H1 (cell line): ENCODE results near the gene DYRK1B. TPM values are rescaled to one million over a fixed set of nuclear protein-coding genes. Genes with fewer than 3 reads are reported as not detected.

Experiments used
- CTCF ChIA-PET: fragments of 300-600 bp; sonication (Branson Sonifier 250); formaldehyde crosslinking; loops from one replicate; lab custom pipeline; 2021; ENCODE audit not compliant: partially characterized antibody; lab: Charles Lee
- POLR2A ChIA-PET: fragments of 300-600 bp; sonication (Branson Sonifier 250); formaldehyde crosslinking; loops from one replicate; lab custom pipeline; 2021; ENCODE audit warnings: inconsistent platforms; ENCODE audit not compliant: partially characterized antibody; lab: Charles Lee
- DNase-seq, 2 experiments: peaks; one replicate each; pipeline versions ENCODE4 v3.0.0 to v3.0.0-alpha.2; 2010 to 2022; ENCODE audit warnings: low spot score in 2 of 2, low read depth in 1 of 2, mixed read lengths in 1 of 2
- FAIRE-seq: peaks from 2 replicates; lab custom pipeline; 2011; peaks lifted over from hg19 to GRCh38; lab: Jason Lieb, UNC
- H2AFZ ChIP-seq: 2 replicates; pipeline ENCODE4 v1.8.1; 2012; ENCODE audit warnings: low read length, inconsistent platforms
- H2AK5ac ChIP-seq: 2 replicates; pipeline ENCODE4 v1.6.1; 2013; ENCODE audit warnings: low read depth, low read length
- H2BK120ac ChIP-seq: replicated peaks from 2 replicates; pipeline ENCODE3; 2013; ENCODE audit warnings: low read depth, low read length, inconsistent platforms
- H2BK12ac ChIP-seq: 2 replicates; pipeline ENCODE4 v1.6.1; 2013; ENCODE audit warnings: low read depth, low read length
- H2BK15ac ChIP-seq: 2 replicates; pipeline ENCODE4 v1.6.1; 2013; ENCODE audit warnings: low read length
- H2BK20ac ChIP-seq: 2 replicates; pipeline ENCODE4 v1.6.1; 2013; ENCODE audit warnings: low read length
- H2BK5ac ChIP-seq: 2 replicates; pipeline ENCODE4 v1.6.1; 2013; ENCODE audit warnings: low read depth, low read length
- H3K14ac ChIP-seq: 2 replicates; pipeline ENCODE4 v1.6.1; 2013; ENCODE audit warnings: inconsistent platforms; ENCODE audit not compliant: insufficient read length
- H3K18ac ChIP-seq: 2 replicates; pipeline ENCODE4 v1.6.1; 2013; ENCODE audit warnings: low read length; ENCODE audit errors: extremely low read depth
- H3K23ac ChIP-seq: 2 replicates; pipeline ENCODE4 v1.6.1; 2013; ENCODE audit warnings: inconsistent platforms; ENCODE audit not compliant: insufficient read length
- H3K23me2 ChIP-seq: 2 replicates; pipeline ENCODE4 v1.6.1; 2013; ENCODE audit warnings: low read depth, low read length
- H3K27ac ChIP-seq: 2 replicates; pipeline ENCODE4 v1.6.1; 2011; ENCODE audit warnings: low read depth, low read length, inconsistent platforms
- H3K27me3 ChIP-seq, 4 experiments: replicated peaks in 1 of 4; 1 replicate in 1 of 4; 2 replicates in 3 of 4; pipeline versions ENCODE4 v1.6.1 to v1.8.1; 2011 to 2013; ENCODE audit warnings: low read length in 3 of 4, mild to moderate bottlenecking in 3 of 4, inconsistent platforms in 2 of 4, mixed read lengths in 2 of 4, moderate library complexity in 1 of 4; ENCODE audit not compliant: control insufficient read depth in 3 of 4, insufficient read depth in 3 of 4; ENCODE audit errors: extremely low read depth in 1 of 4
- H3K36me3 ChIP-seq, 4 experiments: 2 replicates each; pipeline versions ENCODE4 v1.6.1 to v1.8.1; 2011 to 2013; ENCODE audit warnings: mild to moderate bottlenecking in 4 of 4, low read length in 3 of 4, moderate library complexity in 2 of 4, control low read depth in 1 of 4, inconsistent platforms in 1 of 4; ENCODE audit not compliant: insufficient read depth in 4 of 4, control insufficient read depth in 2 of 4
- H3K4ac ChIP-seq: replicated peaks from 2 replicates; pipeline ENCODE3; 2013; ENCODE audit warnings: low read length, low read depth, mixed read lengths, inconsistent platforms; ENCODE audit not compliant: insufficient read length
- H3K4me1 ChIP-seq, 4 experiments: replicated peaks in 1 of 4; 1 replicate in 1 of 4; 2 replicates in 3 of 4; pipeline versions ENCODE4 v1.6.1 to v1.8.1; 2011 to 2013; ENCODE audit warnings: low read length in 3 of 4, inconsistent platforms in 2 of 4, mixed read lengths in 1 of 4; ENCODE audit not compliant: insufficient read depth in 4 of 4, control insufficient read depth in 3 of 4
- H3K4me2 ChIP-seq, 2 experiments: 2 replicates each; pipeline versions ENCODE4 v1.6.1 to v1.8.1; 2011 to 2013; ENCODE audit warnings: low read depth in 2 of 2, low read length in 2 of 2, control low read depth in 1 of 2, inconsistent platforms in 1 of 2, mild to moderate bottlenecking in 1 of 2; ENCODE audit not compliant: insufficient read depth in 1 of 2
- H3K4me3 ChIP-seq, 4 experiments: fragments of 200-600, 300-600 bp in 1 of 4; sonication (generic), shearing (Covaris generic), sonication (Bioruptor Twin) in 1 of 4; 2 replicates each; pipeline versions ENCODE4 v1.5.1 to v1.8.1; 2011 to 2016; ENCODE audit warnings: low read length in 4 of 4, low read depth in 3 of 4, control low read depth in 2 of 4, inconsistent platforms in 2 of 4, mild to moderate bottlenecking in 2 of 4, mixed read lengths in 1 of 4, moderate library complexity in 1 of 4; ENCODE audit not compliant: insufficient read depth in 2 of 4; ENCODE audit errors: extremely low read depth in 1 of 4
- H3K56ac ChIP-seq: replicated peaks from 2 replicates; pipeline ENCODE3; 2013; ENCODE audit warnings: low read depth, mild to moderate bottlenecking, mixed read lengths, low read length, inconsistent platforms; ENCODE audit not compliant: insufficient read length
- H3K79me1 ChIP-seq: 2 replicates; pipeline ENCODE4 v1.6.1; 2013; ENCODE audit warnings: low read depth, low read length, control low read depth
- H3K79me2 ChIP-seq, 2 experiments: 2 replicates each; pipeline versions ENCODE4 v1.6.1 to v1.8.1; 2012 to 2013; ENCODE audit warnings: low read length in 2 of 2, mild to moderate bottlenecking in 2 of 2, inconsistent platforms in 1 of 2; ENCODE audit not compliant: insufficient read depth in 2 of 2, control insufficient read depth in 1 of 2
- H3K9ac ChIP-seq, 4 experiments: replicated peaks in 1 of 4; 1 replicate in 1 of 4; 2 replicates in 3 of 4; pipeline versions ENCODE4 v1.6.1 to v1.8.1; 2011 to 2013; ENCODE audit warnings: low read depth in 3 of 4, low read length in 3 of 4, control low read depth in 2 of 4, mild to moderate bottlenecking in 2 of 4, moderate library complexity in 2 of 4, inconsistent platforms in 1 of 4; ENCODE audit errors: extremely low read depth in 1 of 4
- H3K9me3 ChIP-seq, 2 experiments: 2 replicates each; pipeline versions ENCODE4 v1.6.1 to v1.8.1; 2012 to 2013; ENCODE audit warnings: mild to moderate bottlenecking in 2 of 2, moderate library complexity in 2 of 2, control low read depth in 1 of 2, inconsistent platforms in 1 of 2, low read depth in 1 of 2, low read length in 1 of 2, mixed read lengths in 1 of 2; ENCODE audit not compliant: insufficient read depth in 2 of 2
- H4K20me1 ChIP-seq, 2 experiments: replicated peaks in 1 of 2; 2 replicates each; pipeline versions ENCODE3 to v1.8.1; 2011 to 2013; ENCODE audit warnings: inconsistent platforms in 2 of 2, low read length in 2 of 2, mild to moderate bottlenecking in 1 of 2; ENCODE audit not compliant: insufficient read depth in 2 of 2, control insufficient read depth in 1 of 2
- H4K5ac ChIP-seq: 2 replicates; pipeline ENCODE4 v1.6.1; 2013; ENCODE audit warnings: low read length, low read depth, mixed read lengths, inconsistent platforms; ENCODE audit not compliant: insufficient read length
- H4K8ac ChIP-seq: 2 replicates; pipeline ENCODE4 v1.8.0; 2013; ENCODE audit warnings: mild to moderate bottlenecking, moderate library complexity, low read length, inconsistent platforms; ENCODE audit not compliant: insufficient read depth; ENCODE audit errors: extremely low read depth
- H4K91ac ChIP-seq: replicated peaks from 2 replicates; pipeline ENCODE3; 2013; ENCODE audit warnings: low read length, mixed read lengths, inconsistent platforms; ENCODE audit not compliant: insufficient read length
- ASH2L ChIP-seq: fragments of 200-600, 300-600 bp; sonication (generic); IDR thresholded peaks from one replicate; pipeline ENCODE4 v1.7.1; 2017; ENCODE audit warnings: low read length
- HDAC2 ChIP-seq, 2 experiments: fragments of 300-600 bp in 1 of 2; sonication (generic) in 1 of 2; IDR thresholded peaks; 2 replicates each; pipeline ENCODE4 v1.6.1; 2011 to 2012; ENCODE audit warnings: low read depth in 2 of 2, low read length in 2 of 2, mild to moderate bottlenecking in 2 of 2, moderate library complexity in 2 of 2, borderline replicate concordance in 1 of 2, inconsistent platforms in 1 of 2
- SIN3A ChIP-seq, 2 experiments: IDR thresholded peaks in 1 of 2; conservative IDR thresholded peaks in 1 of 2; 2 replicates each; pipeline ENCODE4 v1.6.1; 2011 to 2012; ENCODE audit warnings: low read length in 2 of 2, improper control_type of control experiment in 1 of 2, low read depth in 1 of 2, mild to moderate bottlenecking in 1 of 2
- TAF7 ChIP-seq: optimal IDR thresholded peaks from 2 replicates; pipeline ENCODE3; 2011; ENCODE audit warnings: low read depth, mild to moderate bottlenecking, inconsistent platforms, low read length, moderate library complexity, borderline replicate concordance
- WGBS, 2 experiments: shearing (Covaris generic) in 1 of 2; methylation state at CpG; one replicate each; pipeline versions ENCODE4 v1.1.6 to v1.1.7; 2013 to 2015; ENCODE audit warnings: low lambda C conversion rate in 2 of 2, mixed read lengths in 2 of 2, inconsistent platforms in 1 of 2, low coverage in 1 of 2, missing lambda C conversion rate in 1 of 2; ENCODE audit not compliant: insufficient replicate concordance in 2 of 2, insufficient coverage in 1 of 2, insufficient read length in 1 of 2; ENCODE audit errors: extremely low coverage in 1 of 2, missing lambda C conversion rate in 1 of 2; 5-methylcytosine and 5-hydroxymethylcytosine counted together
- polyA plus RNA-seq, 7 experiments: library from polyadenylated mRNA; depleted of rRNA in 3 of 7; stranded (reverse) in 5 of 7; unstranded in 2 of 7; fragments of >200 nt in 5 of 7; fragments of 200-250 nt in 2 of 7; gene quantifications; 1 replicate in 5 of 7; 2 replicates in 1 of 7; 4 replicates in 1 of 7; pipeline versions ENCODE4 v1.2.1 to v1.2.3, GENCODE V29; 2011 to 2013; ENCODE audit warnings: missing spikeins in 2 of 7, mixed read lengths in 2 of 7
- total RNA-seq: library from RNA; stranded (reverse); fragmentation: NEBNext Ultra II Directional; extraction: Animal tissue kit (Norgen Biotek cat#: 25700); gene quantifications from 2 replicates; pipeline ENCODE4 v1.2.1, GENCODE V29; 2021

The DYRK1B gene
- total and polyA plus RNA-seq, 2 of the 8 experiments (the other 6 are each of a cell fraction or from before 2014, with no cell fraction given): 6.9 to 14.8 TPM

- no peaks in the 10 kb centered on the region for H3K36me3 ChIP-seq
- H3K79me1 ChIP-seq: no peaks in the 10 kb centered on the region
- no peak overlapping the region for H2BK20ac ChIP-seq
- peaks cover 0 to 4% (median 0%) of the 10 kb centered on the region in 4 experiments; a peak in 3 of 7 replicates for H3K4me1 ChIP-seq
- H3K14ac ChIP-seq: no peak overlapping the region
- no peak overlapping the region for H3K56ac ChIP-seq
- ChIA-PET CTCF (interaction anchor here (2.1 to 10.5 kb wide), 3 partner anchors 16 to 134 kb away, joined by 8 to 75 read pairs (median 12); no protein-coding TSS in a partner anchor), POLR2A (no interaction called here)
- H3K4me2 ChIP-seq: no peak overlapping the region
- TF ChIP-seq HDAC2 (IDR thresholded peaks at IDR 0.05; ENCODE audit: borderline replicate concordance in 1 of 2, low read depth in 2 of 2, low read length in 2 of 2) (no peak), ASH2L (no peak), SIN3A (conservative IDR thresholded peaks at IDR 0.05 in 1 of 2, IDR thresholded peaks at IDR 0.05 in 1 of 2; ENCODE audit: low read depth in 1 of 2, low read length in 2 of 2) (no peak), TAF7 (no peak)
- no peak for DNase-seq
- H3K23me2 ChIP-seq: no peaks in the 10 kb centered on the region; the same call in 1 of the 2 replicates
- no peaks in the 10 kb centered on the region for H3K79me2 ChIP-seq
- H3K18ac ChIP-seq: no peak overlapping the region
- no peak overlapping the region for H2AFZ ChIP-seq
- no peak overlapping the region for H4K5ac ChIP-seq
- no peak overlapping the region for H3K9ac ChIP-seq
- no peak overlapping the region for H3K4me3 ChIP-seq
- no peak overlapping the region for H2AK5ac ChIP-seq
- FAIRE-seq: no peak
- peaks cover 0 to 2% (median 0%) of the 10 kb centered on the region in 4 experiments; a peak in 1 of 7 replicates for H3K27me3 ChIP-seq
- H2BK120ac ChIP-seq: no peak overlapping the region
- H4K91ac ChIP-seq: no peak overlapping the region
- peaks cover 0 to 3% of the 10 kb centered on the region in 2 experiments for H4K20me1 ChIP-seq
- H3K27ac ChIP-seq: no peak overlapping the region
- H2BK5ac ChIP-seq: no peak overlapping the region
- H2BK12ac ChIP-seq: no peak overlapping the region
- no peak overlapping the region for H2BK15ac ChIP-seq
- H4K8ac ChIP-seq: no peak overlapping the region
- 0 out of 4 replicates have a peak, but pooled peaks cover 0 to 3% of the 10 kb centered on the region in 2 experiments for H3K9me3 ChIP-seq
- no peak overlapping the region for H3K4ac ChIP-seq
- 70% methylated on average over 5 of the region's 5 CpGs; no CpG with 5 or more reads in 1 of the 2 experiments for WGBS, 2 experiments
- no peak overlapping the region for H3K23ac ChIP-seq
These were observed 26.1 kb downstream of the DYRK1B start for GRCh38 chr19:39807846-39808364.
